Subcutaneous abdominal adipose tissue (tissue), 5 donors: ENCODE results near the gene HECTD4.
"Not testable (repeated sequence)": the region's sequence is repeated elsewhere in the genome, so short reads cannot be mapped to it uniquely, and the experiment has no call there.

Source experiments
- H3K27ac ChIP-seq: one replicate; pipeline ENCODE4 v1.7.0; 2013; ENCODE audit warnings: low read depth, mild to moderate bottlenecking, inconsistent platforms, low read length, moderate library complexity
- H3K27me3 ChIP-seq, 5 donors: one replicate each; pipeline ENCODE4 v1.7.0; 2013; ENCODE audit warnings: low read length in 5 of 5, inconsistent platforms in 1 of 5; ENCODE audit not compliant: control insufficient read depth in 5 of 5, insufficient read depth in 4 of 5
- H3K36me3 ChIP-seq, 5 donors: one replicate each; pipeline ENCODE4 v1.7.0; 2013; ENCODE audit warnings: low read length in 5 of 5; ENCODE audit not compliant: control insufficient read depth in 5 of 5, insufficient read depth in 5 of 5
- H3K4me1 ChIP-seq, 5 donors: one replicate each; pipeline ENCODE4 v1.7.0; 2013; ENCODE audit warnings: low read length in 5 of 5, mild to moderate bottlenecking in 3 of 5, moderate library complexity in 1 of 5; ENCODE audit not compliant: control insufficient read depth in 5 of 5, insufficient read depth in 5 of 5
- H3K4me3 ChIP-seq, 5 donors: one replicate each; pipeline ENCODE4 v1.7.0; 2013; ENCODE audit warnings: low read length in 5 of 5, low read depth in 1 of 5
- H3K9ac ChIP-seq, 5 donors: one replicate each; pipeline ENCODE4 v1.7.0; 2013; ENCODE audit warnings: low read length in 5 of 5, mild to moderate bottlenecking in 4 of 5, moderate library complexity in 3 of 5
- H3K9me3 ChIP-seq, 5 donors: one replicate each; pipeline ENCODE4 v1.7.0; 2013; ENCODE audit warnings: low read length in 5 of 5; ENCODE audit not compliant: control insufficient read depth in 5 of 5
- donor health status: healthy.
- donor health status: healthy.
- donor health status: healthy.
- donor health status: healthy.
- donor health status: healthy.

HECTD4 gene

GRCh38 chr12:112110787-112111662 is 271.2 kb downstream of the HECTD4 start:
- H3K9ac ChIP-seq, H3K27ac ChIP-seq, H3K4me3 ChIP-seq, H3K36me3 ChIP-seq, H3K9me3 ChIP-seq, H3K27me3 ChIP-seq: not testable (repeated sequence)
- peaks cover 2 to 25% (median 24%) of the 10 kb centered on the region in 5 donors for H3K4me1 ChIP-seq
